ENCODE data around the gene TRAPPC2B.
"Not testable (repeated sequence)": the region's sequence is repeated elsewhere in the genome, so short reads cannot be mapped to it uniquely, and the experiment has no call there.

Gene TRAPPC2B

DNA sequence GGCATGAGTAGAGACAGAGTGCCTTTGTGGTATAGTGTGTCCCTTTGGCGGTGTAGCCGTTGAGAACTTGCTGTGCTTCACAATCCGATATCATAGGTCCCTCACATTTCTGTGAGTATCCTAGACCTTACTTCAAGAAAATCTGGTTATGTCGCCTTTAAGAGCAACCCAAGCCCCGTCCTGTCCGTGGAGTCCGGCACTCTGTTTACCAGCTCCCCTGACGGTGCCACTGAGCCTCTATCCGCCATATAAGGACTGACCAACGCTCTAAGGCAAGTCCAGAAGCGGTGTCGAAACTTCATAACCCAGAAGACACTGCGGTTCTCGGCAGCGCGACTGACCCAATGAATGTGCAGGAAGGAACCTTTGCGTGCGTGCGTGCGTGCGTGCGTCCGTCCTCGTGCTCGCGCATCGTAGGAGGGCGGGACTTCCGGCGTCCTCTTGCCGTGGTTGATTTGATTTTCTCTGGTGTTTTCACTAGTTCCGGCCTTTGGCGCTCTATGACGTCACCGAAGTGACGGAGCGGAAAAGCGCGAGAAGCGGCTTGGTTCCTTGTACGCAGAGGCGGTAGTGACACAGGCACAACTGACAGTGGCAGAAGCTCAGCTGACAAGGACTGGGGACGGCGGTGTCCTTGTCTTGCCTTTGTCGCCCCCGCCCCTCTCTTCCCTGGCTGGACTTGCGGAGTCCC, at the start of gene TRAPPC2B, which contains the start of gene ZNF547:
TSS of gene TRAPPC2B (plus strand) at position 555 of the 691 bp plus-strand sequence. CDS start 1,283 bp downstream, outside the sequence.
TSS of gene ZNF547 (plus strand) at position 555 of the 691 bp plus-strand sequence. CDS start 5,005 bp downstream, outside the sequence.
- DNase-seq: peak; percentile 94

- DNase-seq: no peak
Observed at GRCh38 chr19:57314146-57314545, 49.2 kb upstream of the TRAPPC2B start.

DNA sequence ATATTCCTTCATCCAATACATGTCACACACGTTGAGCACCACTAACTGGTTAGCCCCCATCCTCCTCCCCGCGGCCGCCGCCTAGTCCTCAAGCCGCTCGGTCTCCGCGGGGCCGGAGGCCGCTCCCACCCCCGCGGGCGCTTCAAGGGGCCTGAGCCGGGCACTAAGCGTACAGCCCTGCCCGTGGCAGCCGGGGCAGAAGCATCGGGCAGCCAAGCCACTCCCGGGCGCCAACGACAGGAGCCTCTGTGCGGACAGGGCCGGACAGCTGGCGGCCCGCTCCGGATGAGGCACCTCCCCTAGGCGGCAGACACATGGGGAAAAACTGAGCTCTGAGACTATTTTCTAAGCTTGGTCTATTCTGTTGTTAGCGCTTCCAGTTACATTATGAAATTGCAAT, 45.8 kb upstream of the TRAPPC2B start:
- DNase-seq: no peak

DNA sequence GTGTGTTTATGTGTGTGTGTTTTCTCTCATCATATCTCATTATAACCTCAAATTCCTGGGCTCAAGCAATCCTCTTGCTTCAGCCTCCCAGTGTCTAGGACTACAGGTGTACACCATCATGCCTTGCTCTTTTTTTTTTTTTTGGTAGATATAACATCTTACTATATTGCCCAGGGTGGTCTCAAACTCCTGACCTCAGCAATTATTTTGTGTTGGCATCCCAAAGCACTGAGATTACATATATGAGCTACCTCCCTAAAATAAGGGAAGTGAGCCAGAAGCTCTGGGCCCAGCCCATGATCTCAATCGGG, 43.5 kb upstream of the TRAPPC2B start:
- no peak for DNase-seq

GRCh38 chr19:57320180-57321084, 42.9 kb upstream of the TRAPPC2B start, which contains the start of gene ZNF543:
Gene ZNF543 (plus strand): TSS chr19:57320472. CDS start chr19:57320854, 382 bp downstream.
- peak; percentile 47 for DNase-seq

GRCh38 chr19:57321116-57321515, 42.2 kb upstream of the TRAPPC2B start:
- DNase-seq: no peak

GRCh38 chr19:57321751-57322150, 41.6 kb upstream of the TRAPPC2B start:
- DNase-seq: no peak

GRCh38 chr19:57324992-57325391, 38.4 kb upstream of the TRAPPC2B start:
- DNase-seq: no peak

DNA sequence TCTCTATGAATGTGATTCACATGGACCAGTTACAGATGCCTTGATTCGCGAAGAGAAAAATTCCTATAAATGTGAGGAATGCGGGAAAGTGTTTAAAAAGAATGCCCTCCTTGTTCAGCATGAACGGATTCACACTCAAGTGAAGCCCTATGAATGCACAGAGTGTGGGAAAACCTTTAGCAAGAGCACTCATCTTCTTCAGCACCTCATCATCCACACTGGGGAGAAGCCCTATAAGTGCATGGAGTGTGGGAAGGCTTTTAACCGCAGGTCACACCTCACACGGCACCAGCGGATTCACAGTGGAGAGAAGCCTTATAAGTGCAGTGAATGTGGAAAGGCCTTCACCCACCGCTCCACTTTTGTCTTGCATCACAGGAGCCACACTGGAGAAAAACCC, 35.4 kb upstream of the TRAPPC2B start:
- no peak for DNase-seq

DNA sequence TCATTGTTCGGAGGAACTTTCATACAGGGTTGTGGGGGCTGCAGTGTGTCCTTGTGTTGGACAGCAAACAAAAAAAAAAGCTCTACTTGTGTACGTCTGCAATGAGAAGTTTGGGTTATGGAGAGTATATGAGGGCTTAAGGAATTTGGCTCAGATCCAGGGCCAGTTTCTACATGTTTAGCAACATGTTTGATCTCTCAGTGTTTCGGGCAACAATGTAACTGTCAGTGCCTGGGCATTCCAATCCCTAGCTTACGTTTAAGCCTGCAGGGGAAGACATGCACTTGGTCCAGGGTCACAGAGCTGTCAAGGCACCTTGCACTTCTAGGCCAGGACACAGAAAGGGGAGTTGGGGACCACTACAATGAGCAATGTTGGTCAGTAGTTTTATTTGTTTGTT, 29.2 kb upstream of the TRAPPC2B start:
- no peak for DNase-seq

DNA sequence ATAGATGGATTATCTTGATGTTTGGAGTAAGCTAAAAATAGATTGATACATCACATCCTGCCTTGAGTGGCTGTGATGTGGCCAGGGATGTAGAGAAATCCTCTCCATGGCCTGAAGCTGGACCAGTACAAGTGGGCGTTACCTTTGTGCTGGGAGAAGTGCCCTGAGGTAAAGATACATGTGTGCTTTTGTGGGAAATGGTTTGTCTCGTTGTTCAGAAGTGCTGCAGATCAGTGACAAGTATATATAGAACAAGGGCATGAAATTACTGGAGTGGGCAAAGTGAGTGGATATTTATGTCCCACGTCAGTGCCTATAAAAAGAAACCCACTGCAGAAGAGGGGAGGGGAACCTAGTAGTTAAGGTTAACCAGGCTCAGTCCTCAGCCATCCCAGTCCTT, 24.5 kb upstream of the TRAPPC2B start:
- no peak for DNase-seq

DNA sequence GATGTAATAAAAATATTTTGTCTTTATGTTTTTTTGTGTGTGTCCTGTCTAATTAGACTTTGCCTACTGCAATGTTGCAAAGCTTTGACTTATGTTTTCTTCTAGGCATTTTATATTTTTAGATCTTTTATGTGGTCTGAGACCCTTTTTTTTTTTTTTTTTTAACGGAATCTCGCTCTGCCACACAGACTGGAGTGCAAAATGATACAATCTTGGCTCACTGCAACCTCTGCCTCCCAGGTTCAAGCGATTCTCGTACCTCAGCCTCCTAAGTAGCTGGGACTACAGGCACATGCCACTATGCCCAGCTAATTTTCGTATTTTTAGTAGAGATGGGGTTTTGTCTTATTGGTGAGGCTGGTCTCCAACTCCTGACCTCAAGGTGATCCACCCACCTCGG, 20.8 kb upstream of the TRAPPC2B start:
- no peak for DNase-seq

DNA sequence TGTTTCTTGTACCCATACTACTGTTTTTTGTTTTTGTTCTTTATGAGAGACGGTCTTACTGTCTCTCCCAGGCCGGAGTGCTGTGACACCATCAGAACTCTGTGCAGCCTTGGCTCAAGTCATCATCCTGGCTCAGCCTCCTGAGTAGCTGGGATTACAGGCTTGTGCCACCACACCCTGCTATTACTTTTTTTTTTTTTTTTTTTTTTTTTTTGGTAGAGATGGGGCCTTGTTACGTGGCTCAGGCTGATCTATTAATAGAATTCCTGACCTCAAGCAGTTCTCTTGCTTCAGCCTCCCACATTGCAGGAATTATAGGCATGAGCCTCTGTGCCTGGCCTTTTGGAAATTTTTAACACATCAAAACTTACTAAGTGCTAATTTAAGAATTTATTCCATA, 15.2 kb upstream of the TRAPPC2B start:
- DNase-seq: no peak

- DNase-seq: no peak
Observed at GRCh38 chr19:57350877-57351805, 12.2 kb upstream of the TRAPPC2B start, which contains the start of gene ZNF304. Gene ZNF304 (plus strand): TSS chr19:57351271. CDS start chr19:57351665, 394 bp downstream.

GRCh38 chr19:57351867-57352266, 11.5 kb upstream of the TRAPPC2B start:
- DNase-seq: no peak

DNA sequence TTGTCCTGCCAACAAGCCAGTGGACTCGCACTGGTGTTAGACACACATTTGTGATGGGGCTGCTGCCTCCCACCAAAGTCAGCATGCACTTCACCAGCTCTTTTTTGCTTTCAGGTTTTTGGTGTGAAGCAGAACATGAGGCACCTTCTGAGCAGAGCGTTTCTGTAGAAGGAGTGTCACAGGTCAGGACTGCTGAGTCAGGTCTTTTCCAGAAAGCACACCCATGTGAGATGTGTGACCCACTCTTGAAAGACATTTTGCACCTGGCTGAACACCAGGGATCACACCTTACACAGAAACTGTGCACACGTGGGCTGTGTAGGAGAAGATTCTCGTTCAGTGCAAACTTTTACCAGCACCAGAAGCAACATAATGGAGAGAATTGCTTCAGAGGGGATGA, 7.4 kb upstream of the TRAPPC2B start:
- no peak for DNase-seq

DNA sequence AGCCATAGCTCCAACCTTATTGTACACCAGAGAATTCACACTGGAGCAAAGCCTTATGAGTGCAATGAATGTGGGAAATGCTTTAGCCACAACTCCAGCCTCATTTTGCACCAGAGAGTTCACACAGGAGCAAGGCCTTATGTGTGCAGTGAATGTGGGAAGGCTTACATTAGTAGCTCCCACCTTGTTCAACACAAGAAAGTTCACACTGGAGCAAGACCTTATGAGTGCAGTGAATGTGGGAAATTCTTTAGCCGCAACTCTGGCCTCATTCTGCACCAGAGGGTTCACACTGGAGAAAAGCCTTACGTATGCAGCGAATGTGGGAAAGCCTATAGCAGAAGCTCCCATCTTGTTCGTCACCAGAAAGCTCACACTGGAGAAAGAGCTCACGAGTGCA, 5.9 kb upstream of the TRAPPC2B start:
- no peak for DNase-seq

DNA sequence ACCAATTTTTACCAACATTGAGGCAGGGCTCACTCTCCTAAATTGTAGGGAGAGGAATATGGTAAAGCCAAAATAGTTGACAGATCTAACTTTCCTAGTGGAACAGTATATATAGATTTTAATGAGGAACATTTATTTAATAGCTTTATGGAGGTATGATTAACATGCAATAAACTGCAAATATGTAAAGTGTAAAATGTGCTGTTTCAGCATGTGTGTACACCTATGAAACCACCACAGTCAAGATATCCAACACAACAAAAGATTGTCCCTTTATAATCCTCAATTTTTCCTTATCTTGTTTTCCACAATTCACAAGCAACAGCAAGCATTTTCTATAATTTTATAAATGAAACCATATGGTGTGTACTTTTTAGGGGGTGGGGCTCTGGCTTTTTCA, 4.1 kb upstream of the TRAPPC2B start:
- no peak for DNase-seq

DNA sequence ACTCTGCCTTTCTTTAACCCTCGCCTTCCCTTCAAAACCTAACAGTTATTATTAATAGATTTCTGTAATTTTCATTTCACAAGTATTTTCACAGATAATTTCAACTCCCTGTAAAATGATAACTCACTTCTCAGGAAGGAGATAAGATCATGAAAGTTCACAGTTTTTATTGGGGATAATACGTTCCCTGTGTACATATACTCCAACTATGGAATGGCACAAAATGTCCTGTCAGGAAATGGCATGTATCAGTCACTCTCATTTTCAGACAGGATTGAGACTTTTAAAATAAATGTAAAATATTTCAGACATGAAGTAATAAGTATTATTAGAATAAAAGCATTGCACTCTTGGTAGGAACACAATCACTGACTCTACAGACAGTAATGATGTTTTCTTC, 932 bp upstream of the TRAPPC2B start:
- DNase-seq: no peak

DNA sequence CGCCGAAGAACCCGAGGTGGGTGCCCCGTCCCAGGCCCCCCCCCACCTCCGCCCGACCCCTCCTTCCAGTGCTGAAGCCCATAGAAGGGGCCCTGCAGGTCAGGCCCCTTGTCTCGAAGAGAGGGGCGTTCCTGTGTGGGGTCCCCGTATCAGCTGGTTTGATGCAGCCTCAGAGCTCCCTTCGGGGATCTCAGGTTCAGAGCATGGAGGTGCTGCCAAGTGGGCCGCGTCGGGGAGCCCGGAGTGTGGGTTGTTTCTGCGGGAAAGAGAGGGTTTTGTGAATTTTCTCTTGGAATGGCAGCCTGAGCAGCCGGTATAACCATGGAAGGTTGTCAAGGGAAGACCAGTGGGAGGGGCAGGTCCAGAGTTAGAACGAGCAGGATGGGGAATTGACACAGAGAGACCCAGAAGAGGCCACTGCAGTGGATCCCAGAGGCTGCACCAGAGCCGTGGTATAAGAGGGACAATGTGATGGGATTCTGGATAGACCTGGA, 384 bp downstream of the TRAPPC2B start:
- no peak for DNase-seq

DNA sequence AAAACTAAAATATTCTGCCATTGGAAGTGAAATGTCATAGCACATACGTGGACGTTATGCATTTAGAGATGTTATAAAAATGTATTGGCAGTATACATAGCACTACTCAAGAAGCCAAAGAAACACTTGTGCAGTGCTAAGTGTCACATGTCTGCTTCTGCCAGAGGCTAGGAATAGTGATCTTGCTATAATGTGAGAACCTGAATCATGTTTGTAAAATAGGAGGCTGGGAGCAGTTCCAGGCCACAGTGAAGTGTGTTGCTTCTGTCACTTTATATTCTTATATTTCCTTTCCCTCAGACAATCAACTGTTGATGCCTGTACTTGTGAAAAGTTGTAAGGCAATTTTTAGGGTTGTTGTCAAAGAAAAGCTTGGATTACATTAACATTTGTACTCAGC, 3.4 kb downstream of the TRAPPC2B start:
- no peak for DNase-seq

DNA sequence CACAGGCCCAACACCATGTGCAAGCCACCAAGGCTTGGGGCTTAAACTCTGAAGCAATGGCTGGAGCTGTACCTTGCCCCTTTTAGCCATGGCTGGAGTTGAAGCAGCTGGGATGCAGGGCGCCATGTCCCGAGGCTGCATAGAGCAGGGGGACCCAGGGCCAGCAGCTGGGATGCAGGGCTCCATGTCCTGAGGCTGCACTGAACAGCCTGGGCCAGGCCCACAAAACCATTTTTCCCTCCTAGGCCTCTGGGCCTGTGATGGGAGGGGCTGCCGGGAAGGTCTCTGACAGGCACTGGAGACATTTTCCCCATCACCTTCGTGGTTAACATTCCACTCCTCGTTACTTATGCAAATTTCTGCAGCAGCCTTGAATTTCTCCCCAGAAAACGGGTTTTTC, 10.8 kb downstream of the TRAPPC2B start:
- DNase-seq: no peak

DNA sequence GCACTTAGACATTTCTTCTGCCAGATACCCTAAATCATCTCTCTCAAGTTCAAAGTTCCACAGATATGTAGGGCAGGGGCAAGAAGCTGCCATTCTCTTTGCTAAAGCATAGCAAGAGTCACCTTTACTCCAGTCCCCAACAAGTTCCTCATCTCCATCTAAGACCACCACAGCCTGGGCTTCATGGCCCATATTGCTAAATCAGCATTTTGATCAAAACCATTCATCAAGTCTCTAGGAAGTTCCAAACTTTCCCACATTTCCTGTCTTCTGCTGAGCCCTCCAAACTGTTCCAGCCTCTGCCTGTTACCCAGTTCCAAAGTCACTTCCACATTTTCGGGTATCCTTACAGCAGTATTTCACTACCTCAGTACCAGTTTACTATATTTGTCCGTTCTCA, 11.3 kb downstream of the TRAPPC2B start:
- DNase-seq: not testable (repeated sequence)
